Suprapubic skin (tissue), 4 donors: ENCODE data around the gene TEC. TPM values are rescaled to one million over a fixed set of nuclear protein-coding genes. Genes with fewer than 3 reads are reported as not detected.

Experiments
- DNase-seq, 2 donors: peaks; one replicate each; pipeline ENCODE4 v3.0.0-alpha.2; 2019; ENCODE audit warnings: low spot score in 2 of 2
- H3K27ac ChIP-seq: fragments of 200-600 bp; sonication (generic); one replicate; pipeline ENCODE4 v1.5.1; 2019
- H3K27me3 ChIP-seq: fragments of 200-600 bp; sonication (generic); one replicate; pipeline ENCODE4 v1.5.1; 2019
- H3K36me3 ChIP-seq: fragments of 200-600 bp; sonication (generic); one replicate; pipeline ENCODE4 v1.5.1; 2019
- H3K4me1 ChIP-seq: fragments of 200-600 bp; sonication (generic); one replicate; pipeline ENCODE4 v1.5.1; 2019
- H3K4me3 ChIP-seq: fragments of 200-600 bp; sonication (generic); one replicate; pipeline ENCODE4 v1.5.1; 2019; ENCODE audit warnings: mild to moderate bottlenecking
- H3K9me3 ChIP-seq: fragments of 200-600 bp; sonication (generic); one replicate; pipeline ENCODE4 v1.5.1; 2019
- EP300 ChIP-seq: sonication (generic); formaldehyde crosslinking; IDR thresholded peaks from one replicate; pipeline ENCODE4 v1.6.1; 2017; ENCODE audit warnings: antibody characterized with exemption
- POLR2A ChIP-seq, 2 donors: fragments of 450-650 bp; IDR thresholded peaks; one replicate each; pipeline ENCODE4 v1.6.1; 2017; ENCODE audit warnings: antibody characterized with exemption in 2 of 2, mild to moderate bottlenecking in 2 of 2, moderate library complexity in 2 of 2
- POLR2AphosphoS5 ChIP-seq, 3 donors: sonication (generic); formaldehyde crosslinking; IDR thresholded peaks; one replicate each; pipeline ENCODE4 v1.6.1; 2017; ENCODE audit warnings: antibody characterized with exemption in 3 of 3
- WGBS: methylation state at CpG from one replicate; pipeline ENCODE4 v1.1.5; 2018; 5-methylcytosine and 5-hydroxymethylcytosine counted together
- total RNA-seq, 4 donors: library from RNA; depleted of rRNA; stranded (reverse); fragments of >200 nt; gene quantifications; one replicate each; pipeline ENCODE4 v1.1.0, GENCODE V29; 2016
- TF ChIP-seq, protein P1 (sequence below), 2 donors: fragments of 200-600 bp in 1 of 2; fragments of 450-650 bp in 1 of 2; sonication (generic) in 1 of 2; IDR thresholded peaks; one replicate each; pipeline ENCODE4 v1.5.1; 2016 to 2019; ENCODE audit warnings: antibody characterized with exemption in 2 of 2, mild to moderate bottlenecking in 1 of 2, moderate library complexity in 1 of 2

The TEC gene
- total RNA-seq, 4 donors from 2014 or later, result 4.1 to 18.8 (median 7.2) TPM

DNA sequence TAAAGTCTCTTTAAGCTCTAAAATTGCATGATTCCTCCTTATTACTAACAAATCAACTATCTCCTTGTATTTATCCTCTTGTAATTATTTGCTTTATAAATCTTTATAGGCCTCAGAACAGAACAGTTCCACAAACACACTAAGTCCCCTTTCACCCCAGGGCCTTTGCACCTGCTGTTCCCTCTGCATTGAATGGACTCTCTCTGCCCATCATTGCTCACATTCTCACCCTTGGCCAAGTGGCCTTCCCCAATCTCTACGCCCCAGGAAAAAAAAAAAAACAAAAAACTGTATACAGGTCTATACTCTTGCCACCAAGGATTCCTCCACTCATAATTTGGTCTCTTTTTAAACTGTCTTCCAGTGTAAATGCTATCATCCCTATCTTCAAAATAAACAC, 53.7 kb downstream of the TEC start:
- Histone ChIP-seq H3K36me3 (no peaks in the 10 kb centered on the region), H3K4me1 (no peaks in the 10 kb centered on the region), H3K27me3 (no peaks in the 10 kb centered on the region), H3K4me3 (no peak overlapping the region), H3K9me3 (no peaks in the 10 kb centered on the region), H3K27ac (no peak overlapping the region)
- TF ChIP-seq POLR2A (IDR thresholded peaks at IDR 0.05), result no peak
- no peak for TF ChIP-seq EP300
- TF ChIP-seq, protein P1, sequence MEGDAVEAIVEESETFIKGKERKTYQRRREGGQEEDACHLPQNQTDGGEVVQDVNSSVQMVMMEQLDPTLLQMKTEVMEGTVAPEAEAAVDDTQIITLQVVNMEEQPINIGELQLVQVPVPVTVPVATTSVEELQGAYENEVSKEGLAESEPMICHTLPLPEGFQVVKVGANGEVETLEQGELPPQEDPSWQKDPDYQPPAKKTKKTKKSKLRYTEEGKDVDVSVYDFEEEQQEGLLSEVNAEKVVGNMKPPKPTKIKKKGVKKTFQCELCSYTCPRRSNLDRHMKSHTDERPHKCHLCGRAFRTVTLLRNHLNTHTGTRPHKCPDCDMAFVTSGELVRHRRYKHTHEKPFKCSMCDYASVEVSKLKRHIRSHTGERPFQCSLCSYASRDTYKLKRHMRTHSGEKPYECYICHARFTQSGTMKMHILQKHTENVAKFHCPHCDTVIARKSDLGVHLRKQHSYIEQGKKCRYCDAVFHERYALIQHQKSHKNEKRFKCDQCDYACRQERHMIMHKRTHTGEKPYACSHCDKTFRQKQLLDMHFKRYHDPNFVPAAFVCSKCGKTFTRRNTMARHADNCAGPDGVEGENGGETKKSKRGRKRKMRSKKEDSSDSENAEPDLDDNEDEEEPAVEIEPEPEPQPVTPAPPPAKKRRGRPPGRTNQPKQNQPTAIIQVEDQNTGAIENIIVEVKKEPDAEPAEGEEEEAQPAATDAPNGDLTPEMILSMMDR (IDR thresholded peaks at IDR 0.05), result no peak
- TF ChIP-seq POLR2AphosphoS5 (IDR thresholded peaks at IDR 0.05), result no peak
- DNase-seq, result no peak
- WGBS, result 94% methylated on average over 1 of the region's 1 CpG

- Histone ChIP-seq H3K4me3 (no peak overlapping the region), H3K9me3 (no peaks in the 10 kb centered on the region), H3K27ac (no peak overlapping the region), H3K36me3 (no peaks in the 10 kb centered on the region), H3K27me3 (no peaks in the 10 kb centered on the region), H3K4me1 (no peaks in the 10 kb centered on the region)
- WGBS, result 71% methylated on average over 6 of the region's 6 CpGs
- no peak for DNase-seq
- no peak for TF ChIP-seq POLR2A (IDR thresholded peaks at IDR 0.05)
- TF ChIP-seq EP300, result no peak
- no peak for TF ChIP-seq POLR2AphosphoS5 (IDR thresholded peaks at IDR 0.05)
- TF ChIP-seq, protein P1 (IDR thresholded peaks at IDR 0.05), result no peak
Observed at GRCh38 chr4:48212165-48212564, 57.5 kb downstream of the TEC start.

GRCh38 chr4:48210966-48211328, 58.7 kb downstream of the TEC start:
- no peak for DNase-seq
- H3K4me3 ChIP-seq, result no peak overlapping the region
- no peak overlapping the region for H3K27ac ChIP-seq
- no peaks in the 10 kb centered on the region for H3K9me3 ChIP-seq
- H3K36me3 ChIP-seq, result no peaks in the 10 kb centered on the region
- TF ChIP-seq POLR2A (IDR thresholded peaks at IDR 0.05) (no peak), POLR2AphosphoS5 (IDR thresholded peaks at IDR 0.05) (no peak), EP300 (no peak)
- TF ChIP-seq, protein P1 (IDR thresholded peaks at IDR 0.05), result no peak
- no peaks in the 10 kb centered on the region for H3K27me3 ChIP-seq
- H3K4me1 ChIP-seq, result no peaks in the 10 kb centered on the region

DNA sequence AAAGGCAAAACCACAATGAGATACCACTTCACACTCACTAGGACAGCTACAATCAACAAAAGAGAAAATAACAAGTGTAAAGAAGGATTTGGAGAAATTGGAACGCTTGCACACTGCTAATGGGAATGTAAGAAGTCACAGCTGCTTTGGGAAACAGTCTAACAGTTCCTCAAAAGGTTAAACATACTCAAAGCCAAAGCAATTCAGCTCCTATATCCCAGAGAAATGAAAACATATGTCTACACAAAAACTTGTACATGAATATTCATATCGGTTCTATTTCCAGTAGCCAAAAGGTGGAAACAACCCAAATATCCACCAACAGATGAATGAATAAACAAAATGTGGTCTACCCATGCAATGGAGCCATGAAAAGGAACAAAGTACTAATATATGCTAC, 64.0 kb downstream of the TEC start:
- Histone ChIP-seq H3K4me3 (no peak overlapping the region), H3K9me3 (no peaks in the 10 kb centered on the region), H3K27ac (no peak overlapping the region), H3K27me3 (no peaks in the 10 kb centered on the region), H3K4me1 (no peaks in the 10 kb centered on the region), H3K36me3 (no peaks in the 10 kb centered on the region)
- 80% methylated on average over 2 of the region's 2 CpGs for WGBS
- TF ChIP-seq, protein P1 (IDR thresholded peaks at IDR 0.05), result no peak
- no peak for TF ChIP-seq POLR2AphosphoS5 (IDR thresholded peaks at IDR 0.05)
- no peak for TF ChIP-seq POLR2A (IDR thresholded peaks at IDR 0.05)
- no peak for TF ChIP-seq EP300
- no peak for DNase-seq

DNA sequence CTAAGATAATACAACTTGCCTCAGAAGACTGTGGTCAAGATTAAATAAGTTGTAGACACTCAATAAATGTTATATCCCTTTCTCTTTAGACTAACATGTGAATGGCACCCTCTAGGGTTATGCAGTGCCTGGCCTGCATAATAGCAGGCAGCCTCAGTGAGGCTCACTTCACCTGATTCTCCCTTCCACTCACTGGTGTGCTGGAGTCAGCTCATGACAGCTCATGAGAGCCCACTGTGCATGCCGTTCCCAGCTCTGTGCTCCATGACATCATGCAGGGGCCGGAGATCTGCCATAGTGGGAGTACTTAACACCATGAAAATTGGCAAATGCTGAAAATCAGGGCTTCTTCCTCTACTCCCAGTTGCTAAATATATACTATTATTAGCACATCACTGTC, 64.5 kb downstream of the TEC start:
- no peak overlapping the region for H3K27ac ChIP-seq

More for the DNA sequence above, 64.5 kb downstream of the TEC start:
- Histone ChIP-seq H3K36me3 (no peaks in the 10 kb centered on the region), H3K4me1 (no peaks in the 10 kb centered on the region), H3K27me3 (no peaks in the 10 kb centered on the region), H3K9me3 (no peaks in the 10 kb centered on the region), H3K4me3 (no peak overlapping the region)
- no peak for DNase-seq
- TF ChIP-seq EP300 (no peak), POLR2A (IDR thresholded peaks at IDR 0.05) (no peak), POLR2AphosphoS5 (IDR thresholded peaks at IDR 0.05) (no peak)
- TF ChIP-seq, protein P1 (IDR thresholded peaks at IDR 0.05), result no peak
- 79% methylated on average over 2 of the region's 2 CpGs for WGBS
